HepG2 (cell line): Measurements from ENCODE around the gene STK24. TPM values are rescaled to one million over a fixed set of nuclear protein-coding genes. Genes with fewer than 3 reads are reported as not detected.

Experiments used
- ATAC-seq: fragments of 200-7000 bp; cut with Tn5 transposase; 3 replicates; pipeline ENCODE4 v1.9.1; 2020; ENCODE audit warnings: mild to moderate bottlenecking, moderate library complexity
- BruUV-seq: library from RNA; stranded (reverse); fragments of 400-500 nt; replicated peaks from 2 replicates; lab custom pipeline; 2021; lab: Mats Ljungman, UMichigan
- CTCF ChIA-PET: fragments of 300-600 bp; formaldehyde crosslinking; extraction: SDS; loops from one replicate; lab custom pipeline; 2021; ENCODE audit warnings: low total read pairs, inconsistent platforms, low intra/inter-chr PET ratio; lab: Yijun Ruan, JAX
- POLR2A ChIA-PET: fragments of 350-600 bp; sonication (Branson Sonifier 250); formaldehyde crosslinking; loops from one replicate; lab custom pipeline; 2020; ENCODE audit warnings: antibody characterized with exemption, inconsistent platforms; lab: Yijun Ruan, JAX
- DNase-seq: peaks from one replicate; pipeline ENCODE4 v3.0.0-alpha.2; 2015; ENCODE audit warnings: low spot score
- FAIRE-seq: peaks from 3 replicates; lab custom pipeline; 2011; peaks lifted over from hg19 to GRCh38; lab: Jason Lieb, UNC
- H2AFZ ChIP-seq: one replicate; pipeline ENCODE4 v1.6.1; 2011; ENCODE audit warnings: low read length, inconsistent platforms
- H3K27ac ChIP-seq: fragments of 300-600 bp; 3 replicates; pipeline ENCODE4 v1.8.0; 2011; ENCODE audit warnings: mixed run types, mild to moderate bottlenecking, mixed read lengths, low read length, inconsistent platforms; ENCODE audit not compliant: insufficient read depth; ENCODE audit errors: extremely low read length
- H3K27me3 ChIP-seq, 2 experiments: fragments of 200-600 bp in 1 of 2; 2 replicates in 1 of 2; 3 replicates in 1 of 2; pipeline versions ENCODE4 v1.6.0 to v1.8.0; 2011; ENCODE audit warnings: low read length in 2 of 2, mild to moderate bottlenecking in 2 of 2, moderate library complexity in 2 of 2, inconsistent platforms in 1 of 2; ENCODE audit not compliant: insufficient read depth in 2 of 2, control insufficient read depth in 1 of 2
- H3K36me3 ChIP-seq, 2 experiments: fragments of 200-600 bp in 1 of 2; replicated peaks in 1 of 2; 2 replicates in 1 of 2; 3 replicates in 1 of 2; pipeline versions ENCODE4 v1.5.1 to v1.8.0; 2011; ENCODE audit warnings: low read length in 2 of 2, inconsistent platforms in 1 of 2; ENCODE audit not compliant: insufficient read depth in 2 of 2, control insufficient read depth in 1 of 2
- H3K4me1 ChIP-seq: 2 replicates; pipeline ENCODE4 v1.5.1; 2012; ENCODE audit warnings: low read length, inconsistent platforms; ENCODE audit not compliant: insufficient read depth
- H3K4me2 ChIP-seq: 2 replicates; pipeline ENCODE4 v1.6.0; 2011; ENCODE audit warnings: low read depth, low read length, inconsistent platforms
- H3K4me3 ChIP-seq, 3 experiments: fragments of 200-600 bp in 1 of 3; sonication (generic), shearing (Covaris generic) in 1 of 3; replicated peaks in 1 of 3; 2 replicates each; pipeline ENCODE4 v1.5.1; 2011 to 2016; ENCODE audit warnings: low read length in 3 of 3, inconsistent platforms in 2 of 3, low read depth in 2 of 3, mild to moderate bottlenecking in 2 of 3, control low read depth in 1 of 3, mixed read lengths in 1 of 3; ENCODE audit not compliant: insufficient read depth in 1 of 3
- H3K79me2 ChIP-seq: one replicate; pipeline ENCODE4 v1.6.1; 2011; ENCODE audit warnings: low read length, inconsistent platforms; ENCODE audit not compliant: insufficient read depth
- H3K9ac ChIP-seq: 2 replicates; pipeline ENCODE4 v1.6.0; 2011; ENCODE audit warnings: mild to moderate bottlenecking, low read depth, low read length, inconsistent platforms; ENCODE audit not compliant: insufficient read depth
- H3K9me3 ChIP-seq: 2 replicates; pipeline ENCODE4 v1.5.1; 2012; ENCODE audit warnings: mild to moderate bottlenecking, low read length
- H4K20me1 ChIP-seq: 2 replicates; pipeline ENCODE4 v1.6.0; 2011; ENCODE audit warnings: inconsistent platforms, mild to moderate bottlenecking, low read length, moderate library complexity; ENCODE audit not compliant: insufficient read depth
- AGO2 ChIP-seq: fragments of 200-400 bp; formaldehyde crosslinking; optimal IDR thresholded peaks from 2 replicates; pipeline ENCODE3; 2017; ENCODE audit warnings: mild to moderate bottlenecking, low read depth, low read length, moderate library complexity
- CREB1 ChIP-seq, 2 experiments: fragments of 450-650 bp in 1 of 2; IDR thresholded peaks; 2 replicates each; pipeline ENCODE4 v1.6.1; 2016 to 2017; ENCODE audit warnings: control low read depth in 1 of 2, mild to moderate bottlenecking in 1 of 2, missing compliant biosample characterization in 1 of 2, missing genetic modification characterization in 1 of 2
- KLF12 ChIP-seq: sonication (generic); formaldehyde crosslinking; IDR thresholded peaks from 2 replicates; pipeline ENCODE4 v1.4.0; 2020; ENCODE audit warnings: missing genetic modification reagents, borderline replicate concordance
- NR2F6 ChIP-seq, 2 experiments: IDR thresholded peaks; 2 replicates each; pipeline ENCODE4 v1.6.1; 2016; ENCODE audit warnings: antibody characterized with exemption in 1 of 2, mild to moderate bottlenecking in 1 of 2
- PPARG ChIP-seq: conservative IDR thresholded peaks from 2 replicates; pipeline ENCODE4 v1.6.1; 2016; ENCODE audit warnings: missing biosample characterization, missing genetic modification reagents
- PTBP1 ChIP-seq: fragments of 200-400 bp; formaldehyde crosslinking; IDR thresholded peaks from 2 replicates; pipeline ENCODE4 v1.6.1; 2018; ENCODE audit warnings: low read length, low read depth; ENCODE audit not compliant: poor library complexity, severe bottlenecking
- SPEN ChIP-seq: sonication (generic); formaldehyde crosslinking; IDR thresholded peaks from 2 replicates; pipeline ENCODE4 v1.5.1; 2020; ENCODE audit warnings: low read depth, mild to moderate bottlenecking, missing genetic modification reagents
- SRF ChIP-seq: IDR thresholded peaks from 2 replicates; pipeline ENCODE4 v1.6.1; 2011; ENCODE audit warnings: mild to moderate bottlenecking, low read depth, low read length, moderate library complexity
- ZNF3 ChIP-seq: IDR thresholded peaks from 2 replicates; pipeline ENCODE4 v1.7.0; 2017; ENCODE audit warnings: inconsistent platforms
- ZNF552 ChIP-seq: sonication (generic); formaldehyde crosslinking; IDR thresholded peaks from 2 replicates; pipeline ENCODE4 v1.9.0; 2022; ENCODE audit warnings: missing genetic modification reagents, mild to moderate bottlenecking, borderline replicate concordance
- ZNF660 ChIP-seq: sonication (generic); formaldehyde crosslinking; IDR thresholded peaks from 2 replicates; pipeline ENCODE4 v1.5.1; 2020; ENCODE audit warnings: mild to moderate bottlenecking, low read depth, missing genetic modification reagents, borderline replicate concordance
- ZNF687 ChIP-seq: sonication (generic); formaldehyde crosslinking; IDR thresholded peaks from 2 replicates; pipeline ENCODE4 v1.5.1; 2020; ENCODE audit warnings: mild to moderate bottlenecking, missing genetic modification reagents, moderate library complexity
- WGBS: methylation state at CpG from one replicate; pipeline ENCODE4 v1.1.6; 2017; ENCODE audit warnings: low lambda C conversion rate; 5-methylcytosine and 5-hydroxymethylcytosine counted together
- in situ Hi-C: cut with HindIII; loops from 2 replicates; pipeline ENCODE4 v1.10.0; 2017; ENCODE audit warnings: low pct_unique_long_range_greater_than_20kb; ENCODE audit not compliant: extremely low pct_ligation_motif_present
- intact Hi-C: fragments of 100-400 bp; cut with micrococcal nuclease; formaldehyde crosslinking; loops from one replicate; pipeline ENCODE4 v1.10.0; 2022; ENCODE audit not compliant: unreplicated experiment
- polyA plus RNA-seq, 8 experiments: library from polyadenylated mRNA; depleted of rRNA in 3 of 8; stranded (reverse) in 7 of 8; unstranded in 1 of 8; fragments of >200 nt; fragmentation: Illumina TruSeq in 4 of 8; extraction: Trizol in 4 of 8; gene quantifications; 2 replicates each; pipeline versions ENCODE4 v1.2.1 to v1.2.3, GENCODE V29; 2011 to 2016; ENCODE audit warnings: low read depth in 4 of 8, missing spikeins in 1 of 8, mixed read lengths in 1 of 8; ENCODE audit not compliant: insufficient read depth in 1 of 8
- total RNA-seq, 5 experiments: library from RNA; depleted of rRNA; stranded (reverse); fragments of >200 nt; fragmentation: Illumina TruSeq; extraction: Trizol; gene quantifications; 2 replicates each; pipeline ENCODE4 v1.2.3, GENCODE V29; 2016; ENCODE audit warnings: low read depth in 1 of 5

STK24 gene
- total and polyA plus RNA-seq, 2 of the 13 experiments (the other 11 are each of a cell fraction or from before 2014, with no cell fraction given) = 51.3 to 73.0 TPM

DNA sequence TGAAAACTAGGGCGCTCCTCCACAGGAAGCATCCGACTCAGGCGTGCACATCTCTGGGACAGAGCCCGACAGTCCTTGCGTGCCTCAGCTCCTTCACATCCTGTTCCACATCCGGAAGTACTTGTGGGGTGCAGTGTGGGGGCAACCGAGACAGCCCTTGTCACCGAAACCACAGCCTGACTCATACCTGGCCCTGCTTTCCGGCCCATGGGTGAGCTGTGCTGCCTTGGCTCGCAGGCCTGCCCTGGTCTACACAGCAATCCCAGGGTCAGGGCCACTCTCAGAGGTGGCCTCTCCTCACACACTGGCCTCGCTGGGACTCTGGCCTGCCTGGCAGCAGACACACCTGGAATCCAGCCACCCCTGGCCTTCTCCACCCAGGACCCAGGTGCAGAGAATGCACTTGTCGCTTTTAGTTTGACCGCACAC lies 100.4 kb downstream of the STK24 start (continued):
- peak; percentile 63 for TF ChIP-seq ZNF687 (CRISPR knock-in tag)
- no peak for TF ChIP-seq KLF12 (CRISPR knock-in tag)
- no peak for TF ChIP-seq CREB1 (IDR thresholded peaks at IDR 0.05)
- TF ChIP-seq CREB1 (CRISPR knock-in tag; IDR thresholded peaks at IDR 0.05) = no peak
- TF ChIP-seq NR2F6 (IDR thresholded peaks at IDR 0.05) = no peak
- TF ChIP-seq NR2F6 (CRISPR knock-in tag; IDR thresholded peaks at IDR 0.05) = 0 out of 2 replicates have a peak, but pooled peaks have one; percentile 27
- no peak for TF ChIP-seq PPARG (CRISPR knock-in tag)
- TF ChIP-seq AGO2 = peak; percentile 33

- no peak overlapping the region for H3K9ac ChIP-seq
- TF ChIP-seq SRF (no peak), ZNF3 (CRISPR knock-in tag) (no peak), SPEN (CRISPR knock-in tag) (no peak), ZNF552 (CRISPR knock-in tag) (no peak), ZNF660 (CRISPR knock-in tag) (no peak), PTBP1 (no peak)
- TF ChIP-seq, all 625 proteins: peak for 0
- H3K79me2 ChIP-seq = peaks cover 50% of the 10 kb centered on the region
- ChIA-PET POLR2A (no interaction called here), CTCF (no interaction called here)
- H3K9me3 ChIP-seq = no peaks in the 10 kb centered on the region
- no peak for DNase-seq
- WGBS = 89% methylated on average over 4 of the region's 5 CpGs
- in situ Hi-C loops (no loop called here), intact Hi-C loops (no loop called here)
- no peaks in the 10 kb centered on the region for H3K27me3 ChIP-seq
- H3K4me1 ChIP-seq = peaks cover 66% of the 10 kb centered on the region
- H3K4me3 ChIP-seq = no peak overlapping the region
- no TSS peak for BruUV-seq
- no peak for FAIRE-seq
- H3K27ac ChIP-seq = peak overlapping the region; percentile 8
- H2AFZ ChIP-seq = no peak overlapping the region
- H3K36me3 ChIP-seq = peaks cover 22 to 41% of the 10 kb centered on the region in 2 experiments
- H3K4me2 ChIP-seq = no peak overlapping the region
- H4K20me1 ChIP-seq = peaks cover 24% of the 10 kb centered on the region; the same call in 1 of the 2 replicates
- ATAC-seq = no peak
Observed at GRCh38 chr13:98476106-98476505, 100.8 kb downstream of the STK24 start.
